HepG2 (cell line): ENCODE measurements around the gene UBE2D3. TPM values are rescaled to one million over a fixed set of nuclear protein-coding genes. Genes with fewer than 3 reads are reported as not detected.

Source experiments
- CC2D1A ChIP-seq: sonication (generic); formaldehyde crosslinking; IDR thresholded peaks from 2 replicates; pipeline ENCODE4 v1.8.1; 2023; ENCODE audit warnings: mild to moderate bottlenecking, missing genetic modification reagents
- CCAR2 ChIP-seq: fragments of 200-400 bp; formaldehyde crosslinking; optimal IDR thresholded peaks from 2 replicates; pipeline ENCODE3; 2018; ENCODE audit warnings: low read depth, mild to moderate bottlenecking, low read length, moderate library complexity
- CENPBD1 ChIP-seq: sonication (generic); formaldehyde crosslinking; IDR thresholded peaks from 2 replicates; pipeline ENCODE4 v1.8.0; 2022; ENCODE audit warnings: missing genetic modification reagents, low read depth, mild to moderate bottlenecking, borderline replicate concordance
- JUND ChIP-seq: sonication (generic); formaldehyde crosslinking; IDR thresholded peaks from 2 replicates; pipeline ENCODE4 v1.8.0; 2022; ENCODE audit warnings: mild to moderate bottlenecking, missing genetic modification reagents
- KDM6A ChIP-seq: IDR thresholded peaks from 2 replicates; pipeline ENCODE4 v1.6.1; 2016; ENCODE audit warnings: low read depth
- PAF1 ChIP-seq: IDR thresholded peaks from 2 replicates; pipeline ENCODE4 v1.6.1; 2016; ENCODE audit warnings: missing genetic modification reagents, missing compliant biosample characterization
- PHF20 ChIP-seq: sonication (generic); formaldehyde crosslinking; IDR thresholded peaks from 2 replicates; pipeline ENCODE4 v1.5.0; 2020; ENCODE audit warnings: mild to moderate bottlenecking, missing genetic modification reagents
- RERE ChIP-seq: IDR thresholded peaks from 2 replicates; pipeline ENCODE4 v1.6.1; 2016; ENCODE audit warnings: low read depth, missing genetic modification reagents, missing compliant biosample characterization
- RFX3 ChIP-seq: IDR thresholded peaks from 2 replicates; pipeline ENCODE4 v1.6.1; 2016; ENCODE audit warnings: missing biosample characterization, missing genetic modification reagents
- RFXAP ChIP-seq: sonication (generic); formaldehyde crosslinking; IDR thresholded peaks from 2 replicates; pipeline ENCODE4 v1.4.0; 2020; ENCODE audit warnings: missing genetic modification reagents, borderline replicate concordance
- SAP130 ChIP-seq: IDR thresholded peaks from 2 replicates; pipeline ENCODE4 v1.6.1; 2016; ENCODE audit warnings: low read depth
- SIN3A ChIP-seq: IDR thresholded peaks from 2 replicates; pipeline ENCODE4 v1.6.1; 2011; ENCODE audit warnings: low read depth, mild to moderate bottlenecking, control low read depth, low read length, borderline replicate concordance
- ZIK1 ChIP-seq: sonication (generic); formaldehyde crosslinking; IDR thresholded peaks from 2 replicates; pipeline ENCODE4 v1.5.0; 2020; ENCODE audit warnings: mild to moderate bottlenecking, low read depth, missing genetic modification reagents, borderline replicate concordance
- ZNF224 ChIP-seq: sonication (generic); formaldehyde crosslinking; IDR thresholded peaks from 2 replicates; pipeline ENCODE4 v1.5.0; 2020; ENCODE audit warnings: mild to moderate bottlenecking, missing genetic modification reagents
- ZNF24 ChIP-seq: fragments of 450-650 bp; IDR thresholded peaks from 2 replicates; pipeline ENCODE4 v1.6.1; 2017; ENCODE audit warnings: antibody characterized with exemption, mild to moderate bottlenecking
- ZNF784 ChIP-seq: sonication (generic); formaldehyde crosslinking; IDR thresholded peaks from 2 replicates; pipeline ENCODE4 v1.5.1; 2020; ENCODE audit warnings: missing genetic modification reagents, mild to moderate bottlenecking, borderline replicate concordance
- ZSCAN30 ChIP-seq: sonication (generic); formaldehyde crosslinking; IDR thresholded peaks from 2 replicates; pipeline ENCODE4 v1.5.0; 2020; ENCODE audit warnings: mild to moderate bottlenecking, missing genetic modification reagents
- polyA plus RNA-seq, 8 experiments: library from polyadenylated mRNA; depleted of rRNA in 3 of 8; stranded (reverse) in 7 of 8; unstranded in 1 of 8; fragments of >200 nt; fragmentation: Illumina TruSeq in 4 of 8; extraction: Trizol in 4 of 8; gene quantifications; 2 replicates each; pipeline versions ENCODE4 v1.2.1 to v1.2.3, GENCODE V29; 2011 to 2016; ENCODE audit warnings: low read depth in 4 of 8, missing spikeins in 1 of 8, mixed read lengths in 1 of 8; ENCODE audit not compliant: insufficient read depth in 1 of 8
- total RNA-seq, 5 experiments: library from RNA; depleted of rRNA; stranded (reverse); fragments of >200 nt; fragmentation: Illumina TruSeq; extraction: Trizol; gene quantifications; 2 replicates each; pipeline ENCODE4 v1.2.3, GENCODE V29; 2016; ENCODE audit warnings: low read depth in 1 of 5
- TF ChIP-seq, protein P1 (sequence below): IDR thresholded peaks from 2 replicates; pipeline ENCODE4 v1.6.1; 2012; ENCODE audit warnings: low read depth, low read length, improper control_type of control experiment

Gene UBE2D3
- total and polyA plus RNA-seq, 2 of the 13 experiments (the other 11 are each of a cell fraction or from before 2014, with no cell fraction given): 224 to 293 TPM

- TF ChIP-seq ZNF784 (CRISPR knock-in tag) (no peak; the same call in 1 of the 2 replicates), ZNF24 (no peak), CCAR2 (no peak), KDM6A (CRISPR knock-in tag) (no peak), RERE (CRISPR knock-in tag) (peak; percentile 2; the same call in 1 of the 2 replicates), SIN3A (peak; percentile 78; the same call in 1 of the 2 replicates), CC2D1A (CRISPR knock-in tag) (no peak), SAP130 (CRISPR knock-in tag) (peak; percentile 84), RFX3 (peak; percentile 23; the same call in 1 of the 2 replicates), JUND (CRISPR knock-in tag) (0 out of 2 replicates have a peak, but pooled peaks have one; percentile 33), ZIK1 (CRISPR knock-in tag) (no peak), ZNF224 (CRISPR knock-in tag) (no peak), PHF20 (CRISPR knock-in tag) (peak; percentile 51; the same call in 1 of the 2 replicates), ZSCAN30 (CRISPR knock-in tag) (no peak), RFXAP (CRISPR knock-in tag) (peak; percentile 60), PAF1 (CRISPR knock-in tag) (no peak), CENPBD1 (CRISPR knock-in tag) (0 out of 2 replicates have a peak, but pooled peaks have one; percentile 85)
- TF ChIP-seq, protein P1, sequence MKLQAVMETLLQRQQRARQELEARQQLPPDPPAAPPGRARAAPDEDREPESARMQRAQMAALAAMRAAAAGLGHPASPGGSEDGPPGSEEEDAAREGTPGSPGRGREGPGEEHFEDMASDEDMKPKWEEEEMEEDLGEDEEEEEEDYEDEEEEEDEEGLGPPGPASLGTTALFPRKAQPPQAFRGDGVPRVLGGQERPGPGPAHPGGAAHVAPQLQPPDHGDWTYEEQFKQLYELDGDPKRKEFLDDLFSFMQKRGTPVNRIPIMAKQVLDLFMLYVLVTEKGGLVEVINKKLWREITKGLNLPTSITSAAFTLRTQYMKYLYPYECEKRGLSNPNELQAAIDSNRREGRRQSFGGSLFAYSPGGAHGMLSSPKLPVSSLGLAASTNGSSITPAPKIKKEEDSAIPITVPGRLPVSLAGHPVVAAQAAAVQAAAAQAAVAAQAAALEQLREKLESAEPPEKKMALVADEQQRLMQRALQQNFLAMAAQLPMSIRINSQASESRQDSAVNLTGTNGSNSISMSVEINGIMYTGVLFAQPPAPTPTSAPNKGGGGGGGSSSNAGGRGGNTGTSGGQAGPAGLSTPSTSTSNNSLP: peak; percentile 74; the same call in 1 of the 2 replicates
Measured at GRCh38 chr4:102827674-102828496, 534 bp upstream of the UBE2D3 start (continued).
